ENCODE results near the gene PAQR5.

PAQR5 gene

GRCh38 chr15:69392352-69392751 lies 93.6 kb downstream of the PAQR5 start:
- no peak for DNase-seq (ENCODE audit: low read depth in 2 of 2)

- no peak for DNase-seq (ENCODE audit: low read depth in 2 of 2)
These were observed 95.2 kb downstream of the PAQR5 start for GRCh38 chr15:69393831-69394491.

- DNase-seq (ENCODE audit: low read depth in 2 of 2), result peak; percentile 57 to 85
These were observed 96.0 kb downstream of the PAQR5 start for GRCh38 chr15:69394556-69395282.

DNA sequence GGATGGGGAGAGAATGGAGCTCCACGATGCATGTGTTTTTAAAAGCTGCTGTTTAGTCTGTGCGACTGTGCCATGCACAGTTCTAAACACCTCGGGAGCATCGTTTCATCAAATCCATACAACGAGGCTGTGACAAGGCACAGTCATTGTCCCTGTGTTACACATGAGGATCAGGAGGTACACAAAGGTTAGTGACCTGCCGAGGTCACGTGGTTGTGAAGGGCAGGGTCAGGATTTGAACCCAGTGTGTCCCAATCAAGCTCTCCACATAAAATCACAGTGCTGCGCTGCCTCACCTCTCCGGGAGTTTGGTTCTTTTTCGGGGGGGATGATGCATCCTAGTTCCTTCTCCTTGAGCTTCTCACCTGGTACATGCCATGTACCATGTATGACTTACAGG lies 96.7 kb downstream of the PAQR5 start:
- no peak for DNase-seq (ENCODE audit: low read depth in 2 of 2)

DNA sequence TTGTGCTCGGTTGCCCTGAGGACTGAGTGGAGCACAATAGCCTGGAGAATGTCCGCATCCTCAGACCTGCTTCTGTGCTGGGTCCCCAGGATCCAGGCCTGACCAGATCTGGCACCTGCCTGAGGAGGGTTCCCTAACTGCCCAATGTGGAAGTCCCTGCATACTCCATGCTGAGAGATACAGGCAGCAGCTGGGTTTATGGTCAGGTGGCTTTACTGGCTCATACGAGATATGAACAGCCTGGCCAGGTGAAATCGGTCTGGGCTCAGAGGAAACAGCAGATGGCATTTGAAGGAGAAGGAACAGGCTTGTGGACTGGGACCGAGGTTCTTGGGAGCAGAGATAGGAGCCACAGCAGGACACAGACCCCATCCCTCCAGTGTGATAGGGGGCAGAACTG lies 97.3 kb downstream of the PAQR5 start:
- no peak for DNase-seq (ENCODE audit: low read depth in 2 of 2)

GRCh38 chr15:69398491-69398891 lies 99.8 kb downstream of the PAQR5 start:
- DNase-seq (ENCODE audit: low read depth in 2 of 2), result no peak

- DNase-seq (ENCODE audit: low read depth in 2 of 2), result no peak
These were observed 102.1 kb downstream of the PAQR5 start for GRCh38 chr15:69400850-69401249.

GRCh38 chr15:69402816-69403215 lies 104.1 kb downstream of the PAQR5 start:
- no peak for DNase-seq (ENCODE audit: low read depth in 2 of 2)

GRCh38 chr15:69403594-69403993 lies 104.9 kb downstream of the PAQR5 start:
- no peak for DNase-seq (ENCODE audit: low read depth in 2 of 2)

DNA sequence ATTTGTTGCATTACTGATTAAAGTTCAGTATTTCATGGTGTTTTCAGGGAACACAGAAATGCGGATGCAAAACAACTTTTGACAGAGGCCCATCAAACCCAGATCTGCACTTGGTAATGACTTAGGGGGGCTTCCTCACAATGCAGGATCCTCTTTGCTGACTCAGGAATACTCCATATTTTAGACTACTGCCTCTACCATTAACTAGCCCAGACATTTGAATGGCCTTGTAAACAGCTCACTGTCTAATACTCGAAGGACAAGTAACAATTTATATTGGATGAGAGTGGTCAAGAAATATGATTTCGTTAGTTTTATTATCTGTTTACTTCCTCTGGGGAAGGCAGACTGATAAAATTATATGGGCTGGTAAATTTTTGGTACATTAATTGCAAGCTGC lies 106.4 kb downstream of the PAQR5 start:
- DNase-seq (ENCODE audit: low read depth in 2 of 2), result no peak

DNA sequence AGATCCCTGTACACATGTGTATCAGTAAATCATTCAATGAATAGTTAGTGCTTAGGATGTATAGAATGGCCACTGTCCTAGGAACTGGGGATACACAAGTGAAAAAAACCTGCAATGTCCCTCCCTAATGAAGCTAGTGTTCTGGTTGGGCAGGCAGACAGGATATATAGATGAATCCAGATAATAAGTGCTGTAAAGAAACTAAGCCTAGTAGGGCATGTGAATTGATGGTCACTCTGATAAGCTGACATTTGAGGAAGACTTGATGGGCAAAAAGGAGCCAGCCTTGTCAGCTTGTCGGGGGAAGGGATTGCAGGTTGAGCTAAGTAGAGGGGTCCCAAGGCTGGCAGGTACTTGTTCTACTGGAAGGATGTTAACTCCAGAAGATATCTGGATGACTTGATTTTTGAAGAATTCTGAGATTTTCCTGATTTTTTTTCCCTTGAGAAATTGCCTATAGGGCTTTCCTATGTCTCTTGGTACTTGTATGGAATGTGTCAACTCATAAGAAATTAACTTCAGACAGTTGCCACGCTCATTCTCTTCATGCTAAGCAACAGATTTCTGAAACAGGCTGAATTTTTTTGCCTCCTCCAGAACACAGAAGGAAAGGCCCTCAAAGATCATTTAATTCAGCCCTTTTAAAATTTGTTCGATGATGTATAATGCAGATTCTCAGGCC lies 109.1 kb downstream of the PAQR5 start:
- DNase-seq (ENCODE audit: low read depth in 2 of 2), result no peak

- no peak for DNase-seq (ENCODE audit: low read depth in 2 of 2)
These were observed 110.1 kb downstream of the PAQR5 start for GRCh38 chr15:69408841-69409240.

DNA sequence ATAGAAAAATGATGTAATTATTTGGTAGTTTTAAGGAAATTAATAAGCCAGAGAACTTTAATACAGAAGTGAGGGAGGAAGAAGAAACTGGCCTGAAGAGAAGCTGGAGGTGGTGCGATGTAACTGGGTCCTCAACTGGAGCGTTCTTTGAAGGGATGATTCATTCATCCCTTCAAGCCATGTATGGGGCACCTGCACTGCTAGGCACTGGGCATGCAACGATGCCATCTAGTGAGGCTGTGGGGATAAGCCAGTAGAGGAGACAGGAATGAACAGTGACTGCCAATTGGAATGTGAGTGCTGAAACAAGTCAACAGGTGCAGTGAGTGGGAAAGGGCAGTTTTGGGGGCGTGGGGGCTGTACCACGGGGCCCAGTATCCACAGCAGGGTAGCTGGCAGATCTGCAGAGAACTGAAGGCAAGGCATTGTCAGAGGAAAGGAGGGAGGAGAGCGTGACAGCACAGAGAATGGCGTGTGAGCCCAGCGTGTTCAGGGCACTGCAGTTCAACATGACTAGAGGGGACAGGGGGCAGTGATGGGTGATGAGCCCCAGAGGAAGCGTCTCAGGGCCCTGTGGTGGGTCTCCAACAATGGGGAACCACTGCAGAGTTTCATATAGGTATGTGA lies 111.6 kb downstream of the PAQR5 start:
- no peak for DNase-seq (ENCODE audit: low read depth in 2 of 2)

GRCh38 chr15:69412274-69412673 lies 113.6 kb downstream of the PAQR5 start:
- DNase-seq (ENCODE audit: low read depth in 2 of 2), result no peak

- DNase-seq (ENCODE audit: low read depth in 2 of 2), result no peak
These were observed 114.0 kb downstream of the PAQR5 start for GRCh38 chr15:69412701-69413100.

- DNase-seq (ENCODE audit: low read depth in 2 of 2), result peak; percentile 79 to 81
These were observed 115.3 kb downstream of the PAQR5 start, which contains the start of gene KIF23 for GRCh38 chr15:69413822-69414700. KIF23 (plus strand) TSS chr15:69414349; CDS start chr15:69414466, 117 bp downstream.

GRCh38 chr15:69414701-69415167 lies 116.0 kb downstream of the PAQR5 start:
- no peak for DNase-seq (ENCODE audit: low read depth in 2 of 2)

- no peak for DNase-seq (ENCODE audit: low read depth in 2 of 2)
These were observed 116.7 kb downstream of the PAQR5 start for GRCh38 chr15:69415381-69415780.

DNA sequence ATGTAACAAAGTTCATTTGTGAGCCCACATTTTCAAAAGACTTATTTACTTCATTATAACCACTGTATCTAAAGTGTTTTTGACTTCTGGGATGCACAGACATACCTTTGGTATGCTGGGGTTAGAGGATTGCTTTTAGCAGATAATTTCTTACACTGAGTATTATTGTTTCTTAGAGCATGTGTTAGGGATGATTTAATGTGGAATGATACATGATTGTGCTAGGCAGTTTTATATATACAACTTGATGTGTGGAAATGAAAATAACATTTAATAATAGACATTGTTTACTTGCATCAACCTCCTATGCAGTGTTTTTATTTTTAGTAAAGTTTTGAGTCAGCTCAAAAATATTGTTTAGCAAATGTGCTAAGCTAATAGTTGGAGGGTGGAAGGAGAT lies 118.9 kb downstream of the PAQR5 start:
- no peak for DNase-seq (ENCODE audit: low read depth in 2 of 2)

DNA sequence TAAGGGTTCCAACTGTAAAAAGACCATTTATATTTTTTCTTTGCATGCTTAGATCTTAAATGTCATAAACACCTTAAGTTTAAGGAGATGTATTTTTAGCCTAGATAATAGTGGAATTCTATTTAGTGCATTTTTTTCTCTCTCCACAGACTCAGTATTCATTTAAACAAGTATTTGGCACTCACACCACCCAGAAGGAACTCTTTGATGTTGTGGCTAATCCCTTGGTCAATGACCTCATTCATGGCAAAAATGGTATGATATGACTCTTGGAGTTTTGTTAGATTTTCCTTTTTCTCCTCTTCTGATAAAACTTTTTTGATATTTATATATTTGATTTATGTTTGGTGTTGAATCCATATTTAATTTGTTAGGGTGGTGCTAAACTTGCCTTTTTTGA lies 122.8 kb downstream of the PAQR5 start:
- DNase-seq (ENCODE audit: low read depth in 2 of 2), result no peak

DNA sequence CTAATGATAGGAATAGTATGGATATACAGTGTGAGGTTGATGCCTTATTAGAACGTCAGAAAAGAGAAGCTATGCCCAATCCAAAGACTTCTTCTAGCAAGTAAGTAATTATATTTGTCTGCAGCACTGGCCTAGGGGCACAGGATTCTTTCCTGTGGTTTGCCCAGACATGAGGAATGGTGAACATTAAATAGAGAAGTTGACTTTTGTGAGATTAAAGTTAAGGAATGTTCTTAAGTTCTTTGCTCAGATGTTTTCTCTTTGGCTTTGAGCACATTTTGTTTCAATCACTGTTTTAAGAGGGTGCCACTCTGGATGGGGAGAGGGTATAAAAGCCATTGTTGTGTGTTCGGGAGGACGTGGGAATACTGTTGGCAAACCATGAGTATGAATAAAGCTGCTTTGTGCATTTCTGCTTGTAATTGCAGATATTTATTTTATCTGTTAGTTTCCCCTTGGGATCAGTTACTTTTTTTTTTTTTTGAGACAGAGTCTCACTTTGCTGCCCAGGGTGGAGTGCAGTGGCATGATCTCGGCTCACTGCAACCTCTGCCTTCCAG lies 123.7 kb downstream of the PAQR5 start:
- no peak for DNase-seq (ENCODE audit: low read depth in 2 of 2)
